Large intestine (tissue), 3 donors: ENCODE results near the gene BAK1. TPM values are rescaled to one million over a fixed set of nuclear protein-coding genes. Genes with fewer than 3 reads are reported as not detected.

ENCODE experiments used
- DNase-seq, 2 donors: peaks; one replicate each; pipeline versions ENCODE4 v3.0.0 to v3.0.0-alpha.2; 2013
- H3K27ac ChIP-seq: one replicate; pipeline ENCODE4 v1.5.1; 2013; ENCODE audit warnings: low read length
- H3K27me3 ChIP-seq: 2 replicates; pipeline ENCODE4 v1.6.1; 2013; ENCODE audit warnings: low read length; ENCODE audit not compliant: control insufficient read depth, insufficient read depth
- H3K36me3 ChIP-seq: 2 replicates; pipeline ENCODE4 v1.6.1; 2013; ENCODE audit warnings: low read length; ENCODE audit not compliant: control insufficient read depth, insufficient read depth
- H3K4me1 ChIP-seq: one replicate; pipeline ENCODE4 v1.6.1; 2013; ENCODE audit warnings: low read length; ENCODE audit not compliant: control insufficient read depth, insufficient read depth
- H3K4me3 ChIP-seq: one replicate; pipeline ENCODE4 v1.5.1; 2013; ENCODE audit warnings: low read length
- H3K9me3 ChIP-seq: one replicate; pipeline ENCODE4 v1.6.1; 2013; ENCODE audit warnings: mild to moderate bottlenecking, low read depth, low read length, moderate library complexity; ENCODE audit not compliant: control insufficient read depth
- WGBS: methylation state at CpG from one replicate; pipeline ENCODE4 v1.1.5; 2013; ENCODE audit warnings: low lambda C conversion rate; ENCODE audit not compliant: insufficient coverage; 5-methylcytosine and 5-hydroxymethylcytosine counted together
- polyA plus RNA-seq: library from polyadenylated mRNA; unstranded; fragments of 120-200 nt; gene quantifications from one replicate; pipeline ENCODE4 v1.2.1, GENCODE V29; 2013

The BAK1 gene
- polyA plus RNA-seq, 1 donor: 16.3 TPM

GRCh38 chr6:33620856-33621710, 41.0 kb upstream of the BAK1 start, which contains the start of gene ITPR3:
Gene ITPR3 (plus strand): TSS chr6:33621322. CDS start chr6:33621603, 281 bp downstream.
- Histone ChIP-seq H3K4me1 (peaks cover 47% of the 10 kb centered on the region), H3K9me3 (peaks cover 4% of the 10 kb centered on the region), H3K27ac (peak within 1 kb of the TSS; percentile 95), H3K27me3 (no peaks in the 10 kb centered on the region), H3K36me3 (peaks cover 8% of the 10 kb centered on the region), H3K4me3 (peak within 1 kb of the TSS; percentile 98)
- WGBS: no CpG with 5 or more reads among the region's 99 CpGs
- peak; percentile 68 to 90 for DNase-seq

GRCh38 chr6:33620158-33620855, 40.2 kb upstream of the BAK1 start:
- Histone ChIP-seq H3K4me1 (peaks cover 43% of the 10 kb centered on the region), H3K36me3 (peaks cover 2% of the 10 kb centered on the region), H3K9me3 (peaks cover 4% of the 10 kb centered on the region), H3K27me3 (no peaks in the 10 kb centered on the region), H3K27ac (peak overlapping the region; percentile 81), H3K4me3 (peak overlapping the region; percentile 70)
- no CpG with 5 or more reads among the region's 29 CpGs for WGBS
- DNase-seq: peak in 1 of 2 donors; percentile 68

GRCh38 chr6:33619166-33619840, 39.2 kb upstream of the BAK1 start:
- WGBS: no CpG with 5 or more reads among the region's 5 CpGs
- Histone ChIP-seq H3K9me3 (peaks cover 4% of the 10 kb centered on the region), H3K36me3 (no peaks in the 10 kb centered on the region), H3K4me3 (no peak overlapping the region), H3K27me3 (no peaks in the 10 kb centered on the region), H3K27ac (no peak overlapping the region), H3K4me1 (peaks cover 34% of the 10 kb centered on the region)
- no peak for DNase-seq

- no CpG with 5 or more reads among the region's 4 CpGs for WGBS
- H3K36me3 ChIP-seq: no peaks in the 10 kb centered on the region
- H3K4me3 ChIP-seq: no peak overlapping the region
These were observed 36.8 kb upstream of the BAK1 start for GRCh38 chr6:33616913-33617312.

GRCh38 chr6:33616113-33616512, 36.0 kb upstream of the BAK1 start:
- WGBS: no CpG with 5 or more reads among the region's 2 CpGs
- DNase-seq: no peak
- H3K27ac ChIP-seq: no peak overlapping the region
- peaks cover 4% of the 10 kb centered on the region for H3K9me3 ChIP-seq
- no peaks in the 10 kb centered on the region for H3K36me3 ChIP-seq
- H3K27me3 ChIP-seq: no peaks in the 10 kb centered on the region
- H3K4me1 ChIP-seq: peaks cover 20% of the 10 kb centered on the region
- no peak overlapping the region for H3K4me3 ChIP-seq

More at GRCh38 chr6:33616913-33617312, 36.8 kb upstream of the BAK1 start:
- Histone ChIP-seq H3K9me3 (peaks cover 8% of the 10 kb centered on the region), H3K27ac (no peak overlapping the region), H3K4me1 (peaks cover 20% of the 10 kb centered on the region), H3K27me3 (no peaks in the 10 kb centered on the region)
- peak; percentile 61 to 72 for DNase-seq

- peak in 1 of 2 donors; percentile 50 for DNase-seq
These were observed 33.7 kb upstream of the BAK1 start for GRCh38 chr6:33613795-33614168.

GRCh38 chr6:33613146-33613794, 33.2 kb upstream of the BAK1 start:
- no peaks in the 10 kb centered on the region for H3K27me3 ChIP-seq
- no CpG with 5 or more reads among the region's 8 CpGs for WGBS
- peak in 1 of 2 donors; percentile 19 for DNase-seq

More at GRCh38 chr6:33613795-33614168, 33.7 kb upstream of the BAK1 start:
- H3K27ac ChIP-seq: no peak overlapping the region
- no peaks in the 10 kb centered on the region for H3K36me3 ChIP-seq
- H3K27me3 ChIP-seq: no peaks in the 10 kb centered on the region
- H3K4me3 ChIP-seq: no peak overlapping the region
- no CpG with 5 or more reads among the region's 10 CpGs for WGBS
- peaks cover 26% of the 10 kb centered on the region for H3K4me1 ChIP-seq
- peaks cover 4% of the 10 kb centered on the region for H3K9me3 ChIP-seq

GRCh38 chr6:33610779-33611732, 31.0 kb upstream of the BAK1 start:
- WGBS: no CpG with 5 or more reads among the region's 22 CpGs
- H3K4me1 ChIP-seq: peaks cover 21% of the 10 kb centered on the region
- no peak overlapping the region for H3K4me3 ChIP-seq
- no peaks in the 10 kb centered on the region for H3K36me3 ChIP-seq
- peaks cover 4% of the 10 kb centered on the region for H3K9me3 ChIP-seq
- DNase-seq: peak in 1 of 2 donors; percentile 55
- no peak overlapping the region for H3K27ac ChIP-seq
- H3K27me3 ChIP-seq: no peaks in the 10 kb centered on the region

More at GRCh38 chr6:33613146-33613794, 33.2 kb upstream of the BAK1 start:
- no peak overlapping the region for H3K4me3 ChIP-seq
- peaks cover 26% of the 10 kb centered on the region for H3K4me1 ChIP-seq
- peaks cover 4% of the 10 kb centered on the region for H3K9me3 ChIP-seq
- H3K36me3 ChIP-seq: no peaks in the 10 kb centered on the region
- no peak overlapping the region for H3K27ac ChIP-seq

- Histone ChIP-seq H3K36me3 (no peaks in the 10 kb centered on the region), H3K27me3 (no peaks in the 10 kb centered on the region), H3K4me1 (peaks cover 21% of the 10 kb centered on the region), H3K4me3 (no peak overlapping the region), H3K9me3 (peaks cover 4% of the 10 kb centered on the region), H3K27ac (no peak overlapping the region)
- no CpG with 5 or more reads among the region's 4 CpGs for WGBS
- DNase-seq: peak in 1 of 2 donors; percentile 16
These were observed 30.0 kb upstream of the BAK1 start for GRCh38 chr6:33610067-33610466.
